ENCODE measurements around the gene SLC5A3. TPM values are rescaled to one million over a fixed set of nuclear protein-coding genes. Genes with fewer than 3 reads are reported as not detected.

Gene SLC5A3
- total RNA-seq, 4 donors from 2014 or later: 32.8 to 63.4 (median 46.5) TPM

DNA sequence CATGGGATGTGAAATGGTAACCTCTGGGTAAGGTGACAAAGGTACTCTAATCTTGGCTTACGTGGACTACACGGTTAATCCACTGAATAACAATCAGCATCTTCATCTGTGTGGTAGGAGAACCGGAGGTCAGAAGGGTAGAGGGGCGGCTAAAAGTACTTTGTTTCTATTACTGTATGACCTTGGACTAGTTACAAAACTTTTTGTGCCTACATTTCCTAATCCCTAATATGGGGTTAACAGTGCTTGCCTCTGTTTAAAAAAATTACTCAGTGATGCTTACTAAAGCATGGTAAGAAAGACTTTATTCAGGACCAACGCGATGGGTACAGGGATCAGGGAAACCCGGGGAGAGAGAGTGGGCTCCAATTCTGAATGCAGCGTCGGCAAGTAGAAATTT lies 1.7 kb upstream of the SLC5A3 start:
- TF ChIP-seq, protein P1, sequence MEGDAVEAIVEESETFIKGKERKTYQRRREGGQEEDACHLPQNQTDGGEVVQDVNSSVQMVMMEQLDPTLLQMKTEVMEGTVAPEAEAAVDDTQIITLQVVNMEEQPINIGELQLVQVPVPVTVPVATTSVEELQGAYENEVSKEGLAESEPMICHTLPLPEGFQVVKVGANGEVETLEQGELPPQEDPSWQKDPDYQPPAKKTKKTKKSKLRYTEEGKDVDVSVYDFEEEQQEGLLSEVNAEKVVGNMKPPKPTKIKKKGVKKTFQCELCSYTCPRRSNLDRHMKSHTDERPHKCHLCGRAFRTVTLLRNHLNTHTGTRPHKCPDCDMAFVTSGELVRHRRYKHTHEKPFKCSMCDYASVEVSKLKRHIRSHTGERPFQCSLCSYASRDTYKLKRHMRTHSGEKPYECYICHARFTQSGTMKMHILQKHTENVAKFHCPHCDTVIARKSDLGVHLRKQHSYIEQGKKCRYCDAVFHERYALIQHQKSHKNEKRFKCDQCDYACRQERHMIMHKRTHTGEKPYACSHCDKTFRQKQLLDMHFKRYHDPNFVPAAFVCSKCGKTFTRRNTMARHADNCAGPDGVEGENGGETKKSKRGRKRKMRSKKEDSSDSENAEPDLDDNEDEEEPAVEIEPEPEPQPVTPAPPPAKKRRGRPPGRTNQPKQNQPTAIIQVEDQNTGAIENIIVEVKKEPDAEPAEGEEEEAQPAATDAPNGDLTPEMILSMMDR (IDR thresholded peaks at IDR 0.05; ENCODE audit: low read depth): no peak

DNA sequence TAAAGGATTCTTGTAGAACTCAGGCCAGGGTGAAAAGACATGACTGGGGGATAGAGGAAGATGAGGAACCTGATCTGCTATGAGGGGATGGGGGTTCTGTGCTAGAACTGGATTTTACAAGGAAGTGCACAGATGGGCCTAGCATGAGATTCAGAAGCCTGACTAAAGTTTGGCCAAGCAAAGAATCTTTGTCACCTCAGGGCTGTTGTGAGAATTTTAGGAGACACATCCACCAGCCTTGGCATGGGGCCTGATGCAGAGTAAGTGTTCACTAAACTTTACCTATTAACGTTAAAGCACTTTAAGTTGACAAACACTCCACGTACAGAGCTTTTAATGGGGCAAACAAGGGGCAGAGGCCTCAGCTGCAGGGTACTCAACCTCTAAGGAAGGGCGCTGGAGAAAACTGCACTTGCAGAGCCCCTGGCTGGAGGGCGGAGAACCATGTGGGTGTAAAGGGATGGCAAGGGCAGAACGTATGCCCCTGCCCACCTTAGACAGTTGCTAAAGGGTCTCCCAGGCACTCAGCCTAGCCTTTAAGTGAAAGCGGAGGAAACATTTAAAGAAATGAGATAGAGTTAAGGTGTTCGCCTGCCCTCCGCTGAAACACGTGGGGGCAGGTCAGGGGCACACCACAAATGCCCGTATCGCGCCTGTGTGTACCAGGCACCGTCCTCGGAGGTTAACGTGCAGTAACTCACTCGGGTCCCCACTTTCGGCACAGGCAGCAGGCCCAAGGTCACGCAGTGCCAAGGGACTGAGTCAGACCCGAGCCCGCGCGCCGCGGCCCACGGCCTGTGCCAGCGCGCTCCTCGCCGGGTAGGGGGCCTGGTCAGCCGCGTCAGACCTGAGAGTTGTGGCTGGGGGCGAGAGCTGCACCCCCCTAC lies 990 bp upstream of the SLC5A3 start:
- TF ChIP-seq, protein P1 (IDR thresholded peaks at IDR 0.05; ENCODE audit: low read depth): no peak

DNA sequence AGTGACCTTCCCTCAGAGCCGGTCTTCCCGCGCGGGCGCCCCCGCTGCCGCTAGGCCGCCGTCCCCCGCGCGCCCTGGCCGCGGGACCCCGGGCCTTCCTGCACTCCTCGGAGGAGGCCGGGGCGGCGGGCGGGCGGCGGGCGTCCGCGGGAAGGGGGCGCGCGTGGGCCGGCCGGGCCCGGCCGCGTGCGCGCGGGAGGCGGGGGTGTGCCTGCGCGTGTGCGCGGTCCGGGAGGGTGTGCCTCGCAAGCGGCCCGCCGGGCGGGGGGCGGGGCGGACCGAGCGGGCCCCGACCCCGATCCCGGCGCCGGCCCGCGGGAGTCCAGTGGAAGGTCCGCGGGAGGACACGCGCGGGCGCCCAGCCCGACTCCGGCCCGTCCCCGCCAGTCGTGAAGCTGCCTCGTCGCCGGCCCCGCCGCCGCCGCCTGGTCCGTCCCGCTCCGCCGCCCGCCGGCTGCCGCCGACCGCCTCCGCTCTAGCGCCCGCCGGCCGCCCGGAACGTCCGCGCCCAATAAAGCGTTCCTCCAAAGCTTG lies 438 bp downstream of the SLC5A3 start:
- TF ChIP-seq, protein P1 (IDR thresholded peaks at IDR 0.05; ENCODE audit: low read depth): no peak

DNA sequence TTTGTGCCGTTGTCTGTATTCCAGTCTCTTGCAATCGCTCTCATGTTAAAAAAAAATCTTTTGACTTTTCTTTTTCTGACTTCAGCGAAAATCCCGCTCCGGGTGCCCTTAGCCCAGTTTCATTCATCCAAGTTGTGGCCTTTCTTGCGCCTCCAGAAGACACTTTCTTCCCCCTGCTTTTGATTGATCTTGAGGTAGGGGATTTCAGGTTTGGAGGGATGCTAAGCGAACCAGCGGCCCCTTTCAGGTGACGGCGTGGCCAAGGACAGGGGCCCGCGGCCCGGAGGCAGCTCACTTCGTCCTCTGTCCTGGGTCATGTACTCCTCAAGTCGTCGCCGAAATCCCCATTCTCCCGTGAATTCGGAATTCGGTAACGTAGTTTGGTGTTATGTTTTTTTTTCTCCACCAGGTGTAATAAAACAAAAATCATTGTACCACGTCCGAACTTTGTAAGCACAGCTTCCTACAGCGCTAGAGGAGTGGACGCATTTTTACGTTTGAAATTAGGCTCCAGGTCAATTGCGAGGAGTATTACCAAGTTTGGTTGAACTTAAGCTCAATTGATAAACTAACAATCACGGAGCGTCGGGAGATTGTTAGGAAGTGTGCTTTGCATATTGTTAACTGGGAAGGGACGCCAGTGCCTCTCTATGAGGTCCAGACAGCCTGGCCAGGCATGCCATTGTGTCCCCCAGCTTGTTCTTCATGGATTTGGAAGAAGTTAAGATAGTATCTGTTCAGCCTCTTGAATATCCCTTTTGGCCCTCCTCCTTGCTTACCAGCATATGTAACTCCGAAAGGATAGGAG lies 1.1 kb downstream of the SLC5A3 start:
- TF ChIP-seq, protein P1 (IDR thresholded peaks at IDR 0.05; ENCODE audit: low read depth): no peak

DNA sequence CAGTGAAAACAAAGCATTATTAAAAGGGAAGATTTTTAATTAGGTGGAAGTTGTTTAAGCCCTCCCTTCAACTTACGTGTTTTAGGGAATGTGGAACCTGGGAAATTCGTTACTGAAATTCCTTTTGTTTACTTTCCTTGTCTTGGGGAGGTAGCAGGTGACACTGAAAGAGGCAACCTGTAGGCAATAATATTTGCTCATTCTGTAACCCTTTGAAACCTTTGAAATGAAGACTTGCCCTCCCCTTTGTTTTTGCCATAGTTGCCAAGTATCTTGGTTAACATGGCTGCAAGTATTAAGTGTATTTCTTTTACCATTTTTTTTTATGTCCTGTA lies 1.7 kb downstream of the SLC5A3 start:
- TF ChIP-seq, protein P1 (IDR thresholded peaks at IDR 0.05; ENCODE audit: low read depth): no peak

DNA sequence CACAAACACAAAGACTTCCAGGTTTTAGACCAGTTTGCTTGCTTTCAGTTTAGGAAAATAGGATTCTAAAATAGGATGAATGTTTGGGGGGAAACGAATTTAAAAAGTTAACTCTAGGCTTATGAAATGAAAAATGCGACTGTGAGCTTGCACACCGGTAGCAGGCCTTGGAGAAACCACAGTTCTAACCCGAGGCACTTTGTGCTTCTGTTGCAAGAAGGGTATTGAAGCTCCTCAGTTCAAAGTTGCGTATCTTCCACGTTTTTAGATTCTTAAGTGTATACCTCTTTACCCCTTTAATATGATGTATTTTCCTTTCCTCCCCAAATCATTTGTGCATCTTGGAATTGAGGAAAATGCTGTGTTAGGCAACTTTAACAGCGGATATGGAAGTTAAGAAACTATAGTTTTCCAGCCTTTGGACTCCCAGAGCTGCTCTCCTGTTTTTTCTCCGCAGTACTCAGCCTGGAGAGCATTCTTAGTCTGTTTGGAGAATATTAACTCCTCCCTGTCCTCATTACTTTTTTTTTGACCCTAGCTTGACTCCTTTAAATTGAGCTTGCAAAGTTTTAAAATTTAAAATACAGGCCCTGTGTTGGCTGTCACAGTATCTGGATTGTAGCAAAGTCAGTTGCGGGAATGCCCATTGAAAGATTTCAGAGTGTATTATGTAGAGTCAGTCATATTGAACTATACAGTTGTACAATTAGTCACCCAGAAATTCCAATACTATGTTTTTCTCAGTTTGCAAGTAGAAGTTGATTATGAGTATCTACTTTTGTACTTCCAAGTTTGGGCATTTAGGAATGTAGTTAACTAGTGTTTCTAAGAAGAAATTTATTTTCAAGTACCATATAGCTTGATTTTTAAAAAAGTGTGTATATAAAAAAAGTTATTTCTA lies 2.6 kb downstream of the SLC5A3 start:
- TF ChIP-seq, protein P1 (IDR thresholded peaks at IDR 0.05; ENCODE audit: low read depth): no peak

Data from subcutaneous adipose tissue (tissue), 4 donors.